ENCODE results near the gene PTPN4. TPM values are rescaled to one million over a fixed set of nuclear protein-coding genes. Genes with fewer than 3 reads are reported as not detected.

The PTPN4 gene
- total and polyA plus RNA-seq, 9 of the 15 experiments (the other 6 are each of a cell fraction or from before 2014, with no cell fraction given) = 5.0 to 32.8 (median 27.3) TPM

DNA sequence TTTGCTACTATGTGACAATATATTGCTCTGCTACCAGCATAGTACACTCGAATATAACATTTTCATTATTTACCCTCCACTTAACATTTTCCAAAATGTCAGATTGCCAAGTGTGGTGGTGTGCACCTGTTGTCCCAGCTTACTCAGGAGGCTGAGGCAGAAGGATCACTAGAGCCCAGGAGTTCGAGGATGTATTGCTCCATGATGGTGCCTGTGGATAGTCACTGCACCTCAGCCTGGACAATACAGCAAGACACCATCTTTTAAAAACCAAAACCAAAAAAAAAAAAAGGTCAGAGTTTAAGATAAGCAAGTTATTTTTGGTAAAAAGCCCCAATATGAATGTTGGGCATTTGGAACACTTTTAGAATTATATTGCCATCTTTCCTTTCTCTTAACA, 178.0 kb downstream of the PTPN4 start:
- ChIA-PET POLR2A (no interaction called here), CTCF (ENCODE audit: low intra/inter-chr PET ratio) (no interaction called here)
- WGBS (ENCODE audit: insufficient coverage, low coverage, missing lambda C conversion rate) = 63% methylated on average over 2 of the region's 2 CpGs
- H3K27me3 ChIP-seq (ENCODE audit: control insufficient read depth in 2 of 2, insufficient read depth in 2 of 2, low read length in 2 of 2) = no peaks in the 10 kb centered on the region
- H3K4me1 ChIP-seq (replicated peaks in 1 of 2; ENCODE audit: control insufficient read depth in 2 of 2, insufficient read depth in 2 of 2, low read length in 2 of 2) = no peaks in the 10 kb centered on the region
- TF ChIP-seq HDAC1 (IDR thresholded peaks at IDR 0.05) = no peak
- TF ChIP-seq ZNF121 (CRISPR knock-in tag; conservative IDR thresholded peaks at IDR 0.05) = peak; percentile 77
- in situ Hi-C loops (cut with MboI) (no loop called here), intact Hi-C loops (cut with micrococcal nuclease) (no loop called here)
- no peaks in the 10 kb centered on the region for H3K9me1 ChIP-seq (ENCODE audit: control insufficient read depth, insufficient read depth, low read length)
- no peak for ATAC-seq
- DNase-seq (ENCODE audit: extremely low read depth in 1 of 4, low spot score in 3 of 4) = no peak
- H3K79me2 ChIP-seq (ENCODE audit: control insufficient read depth, insufficient read depth, low read length) = no peaks in the 10 kb centered on the region
- H4K20me1 ChIP-seq (replicated peaks; ENCODE audit: control insufficient read depth, insufficient read depth, low read length) = no peaks in the 10 kb centered on the region
- H3K36me3 ChIP-seq (ENCODE audit: control insufficient read depth, insufficient read depth, low read length) = peaks cover 14% of the 10 kb centered on the region; the same call in 2 of the 3 replicates
- no peak overlapping the region for H3K27ac ChIP-seq (ENCODE audit: extremely low read depth, low read depth, low read length)
- no TSS peak for BruUV-seq (replicated peaks)
- H3K9ac ChIP-seq (ENCODE audit: insufficient read depth in 1 of 2, low read depth in 2 of 2, low read length in 2 of 2) = no peak overlapping the region
- H3K9me3 ChIP-seq (replicated peaks; ENCODE audit: control insufficient read depth, insufficient read depth, low read depth, low read length) = no peaks in the 10 kb centered on the region
- H3K4me3 ChIP-seq = no peak overlapping the region
- no peak for FAIRE-seq
- H2AFZ ChIP-seq (ENCODE audit: low read depth, low read length) = no peak overlapping the region
- H3K4me2 ChIP-seq (ENCODE audit: insufficient read depth, low read length) = no peak overlapping the region

DNA sequence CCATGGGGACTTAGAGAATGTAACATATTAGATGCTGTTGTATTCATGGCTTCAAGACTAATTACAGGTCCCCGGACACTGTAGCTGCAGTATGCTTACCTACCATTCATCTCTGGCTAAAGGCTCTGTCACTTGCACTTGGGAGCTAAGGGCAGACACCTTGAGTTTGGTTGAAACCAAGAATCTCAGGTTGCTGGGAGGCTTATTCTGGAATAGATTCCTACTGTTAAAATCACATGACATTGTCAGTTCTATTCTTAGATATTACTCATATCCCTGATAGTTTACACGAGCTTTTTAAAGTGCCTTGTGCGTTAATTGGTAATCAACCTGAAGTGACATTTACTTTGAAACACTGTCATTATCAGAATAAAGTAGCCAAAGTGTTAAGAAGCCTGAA, 180.2 kb downstream of the PTPN4 start:
- Histone ChIP-seq H4K20me1 (replicated peaks; ENCODE audit: control insufficient read depth, insufficient read depth, low read length) (no peaks in the 10 kb centered on the region), H3K36me3 (ENCODE audit: control insufficient read depth, insufficient read depth, low read length) (peaks cover 6% of the 10 kb centered on the region; the same call in 2 of the 3 replicates), H3K4me2 (ENCODE audit: insufficient read depth, low read length) (no peak overlapping the region), H3K27me3 (ENCODE audit: control insufficient read depth in 2 of 2, insufficient read depth in 2 of 2, low read length in 2 of 2) (no peaks in the 10 kb centered on the region), H3K9me1 (ENCODE audit: control insufficient read depth, insufficient read depth, low read length) (no peaks in the 10 kb centered on the region), H3K27ac (ENCODE audit: extremely low read depth, low read depth, low read length) (no peak overlapping the region), H3K9me3 (replicated peaks; ENCODE audit: control insufficient read depth, insufficient read depth, low read depth, low read length) (no peaks in the 10 kb centered on the region), H3K4me3 (no peak overlapping the region), H3K9ac (ENCODE audit: insufficient read depth in 1 of 2, low read depth in 2 of 2, low read length in 2 of 2) (no peak overlapping the region), H3K79me2 (ENCODE audit: control insufficient read depth, insufficient read depth, low read length) (no peaks in the 10 kb centered on the region), H3K4me1 (replicated peaks in 1 of 2; ENCODE audit: control insufficient read depth in 2 of 2, insufficient read depth in 2 of 2, low read length in 2 of 2) (no peaks in the 10 kb centered on the region), H2AFZ (ENCODE audit: low read depth, low read length) (no peak overlapping the region)
- ATAC-seq (no peak), FAIRE-seq (no peak), DNase-seq (ENCODE audit: extremely low read depth in 1 of 4, low spot score in 3 of 4) (no peak)
- WGBS (ENCODE audit: insufficient coverage, low coverage, missing lambda C conversion rate) = 70% methylated on average over 3 of the region's 3 CpGs
- intact Hi-C loops (cut with micrococcal nuclease) = no loop called here
- BruUV-seq (replicated peaks) = no TSS peak
- ChIA-PET POLR2A (interaction anchor here (1.4 to 1.5 kb wide), 3 partner anchors 8 to 19 kb away, joined by 3 to 4 read pairs (median 3); no protein-coding TSS in a partner anchor), CTCF (ENCODE audit: low intra/inter-chr PET ratio) (no interaction called here)
- in situ Hi-C loops (cut with MboI) = no loop called here
- TF ChIP-seq, protein P1, sequence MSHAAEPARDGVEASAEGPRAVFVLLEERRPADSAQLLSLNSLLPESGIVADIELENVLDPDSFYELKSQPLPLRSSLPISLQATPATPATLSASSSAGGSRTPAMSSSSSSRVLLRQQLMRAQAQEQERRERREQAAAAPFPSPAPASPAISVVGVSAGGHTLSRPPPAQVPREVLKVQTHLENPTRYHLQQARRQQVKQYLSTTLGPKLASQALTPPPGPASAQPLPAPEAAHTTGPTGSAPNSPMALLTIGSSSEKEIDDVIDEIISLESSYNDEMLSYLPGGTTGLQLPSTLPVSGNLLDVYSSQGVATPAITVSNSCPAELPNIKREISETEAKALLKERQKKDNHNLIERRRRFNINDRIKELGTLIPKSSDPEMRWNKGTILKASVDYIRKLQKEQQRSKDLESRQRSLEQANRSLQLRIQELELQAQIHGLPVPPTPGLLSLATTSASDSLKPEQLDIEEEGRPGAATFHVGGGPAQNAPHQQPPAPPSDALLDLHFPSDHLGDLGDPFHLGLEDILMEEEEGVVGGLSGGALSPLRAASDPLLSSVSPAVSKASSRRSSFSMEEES (CRISPR knock-in tag; IDR thresholded peaks at IDR 0.05) = 0 out of 2 replicates have a peak, but pooled peaks have one; percentile 14
- TF ChIP-seq, protein P2, sequence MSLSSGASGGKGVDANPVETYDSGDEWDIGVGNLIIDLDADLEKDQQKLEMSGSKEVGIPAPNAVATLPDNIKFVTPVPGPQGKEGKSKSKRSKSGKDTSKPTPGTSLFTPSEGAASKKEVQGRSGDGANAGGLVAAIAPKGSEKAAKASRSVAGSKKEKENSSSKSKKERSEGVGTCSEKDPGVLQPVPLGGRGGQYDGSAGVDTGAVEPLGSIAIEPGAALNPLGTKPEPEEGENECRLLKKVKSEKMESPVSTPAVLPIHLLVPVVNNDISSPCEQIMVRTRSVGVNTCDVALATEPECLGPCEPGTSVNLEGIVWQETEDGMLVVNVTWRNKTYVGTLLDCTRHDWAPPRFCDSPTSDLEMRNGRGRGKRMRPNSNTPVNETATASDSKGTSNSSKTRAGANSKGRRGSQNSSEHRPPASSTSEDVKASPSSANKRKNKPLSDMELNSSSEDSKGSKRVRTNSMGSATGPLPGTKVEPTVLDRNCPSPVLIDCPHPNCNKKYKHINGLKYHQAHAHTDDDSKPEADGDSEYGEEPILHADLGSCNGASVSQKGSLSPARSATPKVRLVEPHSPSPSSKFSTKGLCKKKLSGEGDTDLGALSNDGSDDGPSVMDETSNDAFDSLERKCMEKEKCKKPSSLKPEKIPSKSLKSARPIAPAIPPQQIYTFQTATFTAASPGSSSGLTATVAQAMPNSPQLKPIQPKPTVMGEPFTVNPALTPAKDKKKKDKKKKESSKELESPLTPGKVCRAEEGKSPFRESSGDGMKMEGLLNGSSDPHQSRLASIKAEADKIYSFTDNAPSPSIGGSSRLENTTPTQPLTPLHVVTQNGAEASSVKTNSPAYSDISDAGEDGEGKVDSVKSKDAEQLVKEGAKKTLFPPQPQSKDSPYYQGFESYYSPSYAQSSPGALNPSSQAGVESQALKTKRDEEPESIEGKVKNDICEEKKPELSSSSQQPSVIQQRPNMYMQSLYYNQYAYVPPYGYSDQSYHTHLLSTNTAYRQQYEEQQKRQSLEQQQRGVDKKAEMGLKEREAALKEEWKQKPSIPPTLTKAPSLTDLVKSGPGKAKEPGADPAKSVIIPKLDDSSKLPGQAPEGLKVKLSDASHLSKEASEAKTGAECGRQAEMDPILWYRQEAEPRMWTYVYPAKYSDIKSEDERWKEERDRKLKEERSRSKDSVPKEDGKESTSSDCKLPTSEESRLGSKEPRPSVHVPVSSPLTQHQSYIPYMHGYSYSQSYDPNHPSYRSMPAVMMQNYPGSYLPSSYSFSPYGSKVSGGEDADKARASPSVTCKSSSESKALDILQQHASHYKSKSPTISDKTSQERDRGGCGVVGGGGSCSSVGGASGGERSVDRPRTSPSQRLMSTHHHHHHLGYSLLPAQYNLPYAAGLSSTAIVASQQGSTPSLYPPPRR (CRISPR knock-in tag; IDR thresholded peaks at IDR 0.05; ENCODE audit: borderline replicate concordance) = no peak

Data from K562 (cell line).